ELR (cell line): ENCODE measurements around the gene HDGFL2.

Experiments used
- DNase-seq: peaks from one replicate; pipeline ENCODE4 v3.0.0-alpha.2; 2015; ENCODE audit warnings: low read depth

Gene HDGFL2

DNA sequence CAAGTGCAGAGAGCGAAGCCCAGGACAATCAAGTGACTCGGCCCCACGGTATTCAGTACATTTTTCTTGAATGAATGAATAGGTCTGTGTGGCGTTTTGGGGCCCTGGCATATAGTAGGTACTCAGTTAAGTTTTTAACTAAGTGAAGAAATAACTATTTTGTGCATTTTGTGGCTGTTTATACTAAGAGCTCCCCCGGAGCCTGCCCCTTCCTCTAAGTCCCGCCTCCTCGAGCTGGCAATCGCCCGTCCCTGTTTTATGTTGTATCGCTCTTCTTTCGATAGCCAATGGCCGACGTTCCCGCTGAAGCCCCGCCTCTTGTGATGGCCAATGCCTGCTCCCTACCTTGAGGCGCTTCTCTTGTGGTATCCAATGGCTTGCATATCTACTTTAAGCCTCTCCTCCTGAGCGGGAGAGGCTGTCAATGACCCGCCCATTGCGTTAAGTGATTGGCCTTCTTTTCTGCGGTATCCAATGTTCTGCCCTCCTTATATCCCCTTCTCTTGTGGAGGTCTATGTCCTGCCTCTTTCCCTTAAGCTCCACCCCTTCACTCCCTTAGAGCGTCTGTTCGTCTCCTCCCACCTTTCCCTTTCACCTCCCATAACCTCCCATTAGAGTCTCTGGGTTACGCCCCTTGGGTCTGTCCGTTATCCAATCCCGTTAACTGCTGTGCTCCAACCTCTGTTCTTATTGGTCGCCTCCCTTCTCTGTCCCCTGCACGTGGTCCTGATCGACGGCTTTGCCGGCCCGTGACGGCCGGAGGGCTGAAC, 509 bp upstream of the HDGFL2 start:
- peak; percentile 100 for DNase-seq

DNA sequence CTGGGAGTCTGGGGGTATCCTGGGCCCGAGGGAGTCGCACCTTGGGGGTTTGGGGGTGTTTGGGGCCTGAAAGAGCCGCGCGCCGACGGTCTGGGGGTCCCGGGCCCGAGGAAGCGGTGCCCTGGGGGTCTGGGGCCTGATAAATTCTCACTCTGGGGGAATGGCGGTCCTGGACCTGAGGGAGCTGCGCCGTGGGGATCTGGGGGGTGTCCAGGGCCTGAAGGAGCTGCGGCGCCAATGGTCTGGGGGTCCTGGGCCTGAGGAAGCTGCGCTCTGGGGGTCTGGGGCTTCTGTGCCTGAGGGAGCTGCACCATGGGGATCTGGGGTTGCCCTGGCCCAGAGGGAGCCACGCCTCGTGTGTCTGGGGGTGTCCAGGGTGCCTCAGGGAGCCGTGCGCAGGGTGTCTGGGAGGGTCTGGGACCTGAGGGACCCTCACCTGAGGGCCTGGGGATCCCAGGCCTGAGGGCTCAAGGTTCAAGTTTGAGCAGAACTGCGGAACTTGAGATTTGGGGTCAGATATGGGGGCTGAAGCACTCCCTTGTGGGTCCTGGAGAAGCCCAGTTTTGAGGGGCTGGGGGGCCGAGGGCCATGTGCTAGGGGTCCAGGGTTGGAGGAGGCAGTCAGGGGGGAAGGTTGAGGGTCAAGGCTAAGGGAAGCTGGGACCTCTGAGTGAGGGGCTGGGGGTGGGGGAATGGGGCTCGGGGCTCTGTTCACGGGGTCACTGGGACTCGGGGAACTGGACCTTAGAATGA, 1.1 kb downstream of the HDGFL2 start:
- no peak for DNase-seq

DNA sequence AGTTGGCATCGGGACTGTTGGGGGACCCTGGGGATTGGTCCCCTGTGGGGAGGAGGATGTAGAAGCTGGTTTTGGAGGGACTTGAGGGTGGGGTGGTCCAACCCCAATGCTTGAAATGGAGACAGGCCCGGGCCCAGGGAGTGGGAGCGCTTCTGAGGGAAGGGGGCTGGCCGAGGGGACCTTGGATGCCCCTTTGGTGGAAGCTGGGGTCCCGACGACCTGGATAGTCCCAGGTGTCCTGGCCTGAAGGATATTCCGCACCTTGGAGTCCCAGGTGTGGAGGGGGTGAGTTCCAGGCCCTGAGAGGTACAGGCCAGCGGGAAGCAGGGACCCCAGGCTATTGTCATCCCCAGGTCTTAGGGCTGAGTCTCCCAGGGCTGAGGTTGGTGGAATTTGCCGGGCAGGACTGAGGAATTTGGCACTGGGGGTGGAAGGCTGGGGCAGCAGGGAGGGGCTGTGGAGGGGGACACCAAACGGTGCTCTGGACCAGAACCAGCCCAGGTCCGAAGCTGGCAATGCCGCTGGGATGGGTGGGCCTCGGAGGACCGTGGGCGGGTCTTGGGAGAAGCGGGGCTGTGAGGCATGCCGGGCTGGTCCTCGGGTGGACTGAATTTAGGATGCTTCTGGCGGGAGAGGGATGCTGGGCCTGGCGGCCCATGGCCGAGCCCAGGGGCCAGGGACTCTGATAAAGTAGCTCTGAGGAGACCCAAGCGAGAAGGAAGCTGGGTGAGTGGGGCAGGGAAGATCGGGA, 1.8 kb downstream of the HDGFL2 start:
- DNase-seq, result peak; percentile 40

DNA sequence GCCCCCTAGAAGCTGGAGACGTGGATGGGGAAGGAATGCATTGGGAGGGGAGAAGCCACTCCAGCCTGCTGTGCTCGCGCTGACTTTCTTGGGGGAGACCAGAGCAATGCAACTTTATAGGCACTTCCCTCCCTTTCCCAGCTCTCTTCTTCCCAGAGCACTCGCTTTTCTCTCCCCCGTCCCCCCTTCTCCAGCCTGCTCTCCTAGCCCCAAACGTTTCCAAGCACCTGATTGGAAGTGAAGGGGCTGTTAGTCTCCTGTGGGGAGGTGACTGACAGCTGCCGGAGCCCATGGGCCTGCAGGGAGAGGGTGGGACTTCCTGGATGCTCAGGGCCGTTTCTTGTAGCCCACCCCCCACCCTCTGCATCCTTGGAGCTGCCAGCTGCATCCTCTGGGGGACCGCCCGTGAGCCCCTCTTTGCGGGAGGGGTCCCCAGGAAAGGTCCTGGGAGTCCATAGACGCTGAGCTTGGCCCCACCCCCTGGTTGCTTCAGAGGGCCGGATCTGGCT, 2.5 kb downstream of the HDGFL2 start:
- DNase-seq, result peak; percentile 77

DNA sequence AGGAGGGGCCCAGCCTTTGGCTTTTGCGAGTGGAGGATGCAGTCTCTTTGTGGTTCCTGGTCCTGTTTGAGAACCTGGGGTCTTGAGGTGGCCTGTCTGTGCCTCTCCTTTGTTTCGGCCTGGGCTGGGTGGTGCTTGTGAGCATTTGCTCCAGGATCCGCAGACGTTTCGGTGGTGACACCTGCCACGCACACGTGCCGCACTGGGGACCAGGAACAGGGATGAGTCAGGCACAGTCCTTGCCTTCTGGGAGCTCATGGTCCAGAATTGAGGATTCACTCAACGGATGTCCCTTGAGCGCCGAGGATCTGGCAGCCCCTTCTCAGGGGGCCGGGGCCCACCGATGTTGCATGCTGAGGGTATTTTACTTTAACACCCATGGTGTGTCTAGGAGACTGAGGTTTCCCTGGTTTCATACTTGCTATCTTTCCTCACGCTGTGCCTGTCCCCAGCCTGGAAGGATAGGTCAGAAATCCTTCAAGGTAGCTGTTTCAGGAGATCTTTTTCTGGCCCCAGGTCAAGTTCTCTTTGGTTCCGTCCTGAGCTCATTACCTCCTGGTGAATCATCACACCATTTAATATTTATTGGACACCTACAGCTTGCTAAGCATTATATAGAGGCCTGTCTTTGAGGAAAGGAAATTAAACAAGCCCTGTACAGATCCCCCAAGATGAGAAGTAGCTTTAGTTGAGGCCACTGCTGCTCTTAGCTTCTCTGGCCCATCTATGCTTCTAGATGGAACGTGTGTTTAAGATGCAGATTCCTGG, 5.1 kb downstream of the HDGFL2 start:
- DNase-seq, result no peak

DNA sequence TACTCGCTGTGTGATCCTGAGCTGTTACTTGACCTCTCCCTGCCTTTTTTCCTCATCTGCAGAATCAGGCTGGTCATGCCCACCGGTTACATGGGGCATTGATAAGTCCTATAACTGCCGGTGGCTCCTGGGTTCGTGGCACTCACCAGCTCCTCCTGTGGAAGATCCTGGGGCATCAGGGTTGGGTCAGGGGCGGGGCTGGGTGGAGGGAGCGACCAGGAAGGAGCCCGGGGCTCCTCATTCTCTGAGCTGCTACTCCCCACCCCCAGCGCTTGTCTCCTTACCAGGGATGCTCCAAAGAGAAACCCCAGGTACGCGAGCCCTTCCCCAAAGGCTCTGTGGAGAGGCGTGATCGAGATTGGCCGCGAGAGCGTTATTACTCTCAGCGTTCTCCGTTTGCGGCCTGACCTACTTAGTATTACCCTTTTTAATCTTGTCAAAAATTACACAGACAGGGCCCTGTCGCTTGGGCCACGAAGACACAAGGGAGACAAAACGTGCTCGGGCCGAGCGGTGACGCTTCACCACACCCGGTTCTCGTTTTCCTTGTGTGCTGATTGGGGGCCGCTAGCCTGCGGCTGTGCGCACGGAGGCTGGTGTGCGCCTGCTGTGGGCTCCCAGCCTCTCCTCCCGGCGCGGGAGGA, 10.7 kb downstream of the HDGFL2 start:
- DNase-seq, result no peak

DNA sequence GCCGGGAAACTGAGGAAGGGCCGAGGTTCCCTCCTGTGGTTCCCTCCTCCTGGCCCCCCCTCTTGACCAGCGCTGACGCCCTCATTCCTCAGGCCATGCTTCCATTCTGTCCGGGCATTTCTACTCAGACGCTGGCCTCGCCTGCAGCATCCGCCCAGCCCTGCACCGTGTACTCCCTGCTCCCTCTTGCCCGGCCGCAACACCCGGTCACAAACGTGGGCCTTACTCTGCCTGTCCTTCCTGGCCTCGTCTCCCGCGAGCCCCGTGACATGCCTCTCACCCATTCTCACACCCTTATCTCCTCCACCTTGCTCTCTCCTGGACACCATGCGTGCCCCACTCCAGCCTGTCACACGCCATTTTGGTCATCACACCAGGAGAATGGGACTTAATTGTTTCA, 11.3 kb downstream of the HDGFL2 start:
- DNase-seq, result no peak

DNA sequence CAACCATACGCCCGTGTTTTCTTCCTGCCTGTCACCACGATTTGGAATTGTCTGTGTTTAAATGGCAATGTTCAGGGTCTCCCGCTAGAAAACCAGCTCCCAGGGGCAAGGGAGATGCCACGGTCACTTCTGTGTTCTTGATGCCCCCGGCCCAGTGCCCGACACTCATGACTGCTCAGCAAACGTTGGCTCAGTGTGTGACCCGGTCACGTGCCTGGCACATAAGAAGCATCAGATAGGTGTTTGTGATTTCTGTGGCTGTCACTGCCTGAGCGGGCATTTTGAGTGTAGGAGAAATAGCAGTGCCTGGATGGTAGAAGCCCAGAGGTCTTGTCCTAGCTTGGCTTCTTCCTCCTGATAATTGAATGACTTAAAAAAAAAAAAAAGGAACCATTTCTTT, 15.5 kb downstream of the HDGFL2 start:
- DNase-seq, result no peak

DNA sequence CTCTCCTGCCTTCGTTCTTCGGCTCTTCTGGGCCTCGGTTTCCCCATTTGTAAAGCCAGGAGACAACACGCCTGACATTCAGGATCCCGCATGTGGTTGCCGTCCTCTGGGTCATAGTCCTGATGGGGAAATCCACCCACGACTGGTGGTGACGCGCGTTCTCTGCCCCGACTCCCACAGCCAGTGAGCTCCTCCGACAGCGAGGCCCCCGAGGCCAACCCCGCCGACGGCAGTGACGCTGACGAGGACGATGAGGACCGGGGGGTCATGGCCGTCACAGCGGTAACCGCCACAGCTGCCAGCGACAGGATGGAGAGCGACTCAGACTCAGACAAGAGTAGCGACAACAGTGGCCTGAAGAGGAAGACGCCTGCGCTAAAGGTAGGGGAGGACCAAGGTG, 16.4 kb downstream of the HDGFL2 start:
- DNase-seq, result no peak

DNA sequence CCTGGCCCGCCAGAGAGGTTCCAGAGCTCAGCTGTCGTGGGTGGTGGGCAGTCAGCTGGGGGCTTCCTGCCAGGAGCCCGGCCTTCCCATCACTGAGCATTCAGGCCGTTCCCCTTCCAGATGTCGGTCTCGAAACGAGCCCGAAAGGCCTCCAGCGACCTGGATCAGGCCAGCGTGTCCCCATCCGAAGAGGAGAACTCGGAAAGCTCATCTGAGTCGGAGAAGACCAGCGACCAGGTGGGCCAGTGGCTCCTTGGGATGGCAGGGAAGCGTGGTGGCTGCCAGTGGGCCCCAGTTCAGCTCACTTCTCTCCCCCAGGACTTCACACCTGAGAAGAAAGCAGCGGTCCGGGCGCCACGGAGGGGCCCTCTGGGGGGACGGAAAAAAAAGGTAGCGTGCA, 19.3 kb downstream of the HDGFL2 start:
- DNase-seq, result no peak

DNA sequence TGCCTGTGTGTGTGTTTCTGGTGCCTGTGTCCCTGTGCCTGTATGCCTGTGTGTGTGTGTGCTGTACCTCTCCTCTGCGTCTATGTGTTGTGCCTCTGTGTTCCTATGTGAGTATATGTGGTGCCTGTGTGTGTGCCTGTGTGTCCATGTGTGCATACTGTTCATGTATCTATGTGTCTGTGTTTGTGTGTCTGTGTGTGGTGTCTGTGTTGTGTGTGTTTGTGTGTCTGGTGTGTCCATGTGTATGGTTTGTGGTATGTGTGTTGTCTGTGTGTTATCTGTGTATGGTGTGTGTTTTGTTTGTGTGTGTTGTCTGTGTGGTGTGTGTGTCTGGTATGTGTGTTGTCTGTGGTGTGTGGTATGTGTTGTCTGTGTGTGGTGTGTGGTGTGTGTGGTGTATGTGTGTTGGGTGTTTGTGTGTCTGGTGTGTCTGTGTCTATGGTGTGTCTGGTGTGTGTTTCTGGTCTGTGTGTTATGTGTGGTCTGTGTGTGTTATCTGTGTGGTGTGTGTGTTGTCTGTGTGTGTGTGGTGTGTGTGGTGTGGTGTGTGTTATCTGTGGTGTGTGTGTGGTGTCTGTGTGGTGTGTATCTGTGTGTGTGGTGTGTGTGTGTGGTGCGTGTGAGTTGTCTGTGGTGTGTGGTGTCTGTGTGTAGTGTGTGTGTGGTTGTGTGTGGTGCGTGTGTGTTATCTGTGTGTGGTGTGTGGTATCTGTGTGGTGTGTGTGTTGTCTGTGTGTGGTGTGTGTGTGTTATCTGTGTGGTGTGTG, 20.4 kb downstream of the HDGFL2 start:
- DNase-seq, result no peak

DNA sequence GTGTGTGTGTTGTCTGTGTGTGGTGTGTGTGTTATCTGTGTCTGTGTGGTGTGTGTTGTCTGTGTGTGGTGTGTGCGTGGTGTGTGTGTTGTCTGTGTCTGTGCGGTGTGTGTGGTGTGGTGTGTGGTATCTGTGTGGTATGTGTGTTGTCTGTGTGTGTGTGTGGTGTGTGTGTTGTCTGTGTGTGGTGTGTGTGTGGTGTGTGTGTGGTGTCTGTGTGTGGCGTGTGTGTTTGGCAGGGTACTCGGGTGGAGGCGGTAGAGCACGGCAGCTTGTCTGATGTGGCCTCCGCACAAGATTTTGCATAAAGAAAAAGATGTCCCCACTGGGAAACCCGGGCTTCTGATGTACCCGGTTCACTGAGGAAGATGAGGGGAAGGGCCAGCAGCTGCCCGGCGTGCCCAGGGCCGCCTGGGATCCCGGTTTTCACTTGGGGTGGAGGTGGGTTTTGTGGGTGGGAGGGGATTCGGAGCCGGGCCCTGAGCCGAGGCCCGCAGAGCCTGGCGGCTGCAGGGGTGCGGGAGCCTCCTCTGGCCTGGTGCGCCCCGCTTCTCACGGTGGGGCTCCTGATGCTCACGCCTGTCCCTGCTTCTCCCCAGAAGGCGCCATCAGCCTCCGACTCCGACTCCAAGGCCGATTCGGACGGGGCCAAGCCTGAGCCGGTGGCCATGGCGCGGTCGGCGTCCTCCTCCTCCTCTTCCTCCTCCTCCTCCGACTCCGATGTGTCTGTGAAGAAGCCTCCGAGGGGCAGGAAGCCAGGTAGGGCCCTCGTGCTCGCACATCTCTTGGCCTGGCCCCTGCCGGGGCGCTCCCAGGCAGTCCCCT, 21.2 kb downstream of the HDGFL2 start:
- DNase-seq, result no peak

DNA sequence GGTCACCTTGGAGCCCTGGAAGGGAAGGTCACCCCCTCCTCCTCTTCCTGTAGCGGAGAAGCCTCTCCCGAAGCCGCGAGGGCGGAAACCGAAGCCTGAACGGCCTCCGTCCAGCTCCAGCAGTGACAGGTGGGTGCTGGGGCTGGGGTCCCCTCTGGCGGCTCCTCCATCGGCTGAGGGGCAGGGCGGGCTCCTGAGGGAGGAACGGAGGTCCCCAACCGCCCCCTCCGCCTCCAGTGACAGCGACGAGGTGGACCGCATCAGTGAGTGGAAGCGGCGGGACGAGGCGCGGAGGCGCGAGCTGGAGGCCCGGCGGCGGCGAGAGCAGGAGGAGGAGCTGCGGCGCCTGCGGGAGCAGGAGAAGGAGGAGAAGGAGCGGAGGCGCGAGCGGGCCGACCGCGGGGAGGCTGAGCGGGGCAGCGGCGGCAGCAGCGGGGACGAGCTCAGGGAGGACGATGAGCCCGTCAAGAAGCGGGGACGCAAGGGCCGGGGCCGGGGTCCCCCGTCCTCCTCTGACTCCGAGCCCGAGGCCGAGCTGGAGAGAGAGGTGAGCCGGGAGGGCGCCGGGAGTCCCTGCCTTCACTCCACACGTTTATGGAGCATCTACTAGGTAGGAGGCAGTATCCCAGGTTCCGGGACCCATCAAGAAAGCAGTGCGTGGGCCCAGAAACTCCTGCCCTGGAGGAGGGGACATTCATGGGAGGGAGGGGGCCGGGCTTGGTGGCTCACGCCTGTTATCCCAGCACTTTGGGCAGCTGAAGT, 22.0 kb downstream of the HDGFL2 start:
- DNase-seq, result no peak

DNA sequence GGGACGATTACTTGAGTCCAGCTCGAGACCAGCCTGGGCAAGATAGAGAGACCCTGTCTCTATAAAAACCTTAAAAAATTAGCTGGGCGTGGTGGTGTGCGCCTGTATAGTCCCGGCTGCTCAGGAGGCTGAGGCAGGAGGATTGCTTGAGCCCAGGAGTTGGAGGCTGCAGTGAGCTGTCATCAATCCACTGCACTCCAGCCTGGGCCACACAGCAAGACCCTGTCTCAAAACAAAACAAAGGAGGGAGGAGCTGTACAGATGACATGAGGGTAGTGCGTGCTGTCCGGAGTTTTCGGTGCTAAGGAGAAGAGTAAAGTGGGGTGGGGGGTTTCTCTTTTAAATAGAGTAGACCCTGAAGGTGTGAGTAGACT, 22.6 kb downstream of the HDGFL2 start:
- DNase-seq, result no peak

DNA sequence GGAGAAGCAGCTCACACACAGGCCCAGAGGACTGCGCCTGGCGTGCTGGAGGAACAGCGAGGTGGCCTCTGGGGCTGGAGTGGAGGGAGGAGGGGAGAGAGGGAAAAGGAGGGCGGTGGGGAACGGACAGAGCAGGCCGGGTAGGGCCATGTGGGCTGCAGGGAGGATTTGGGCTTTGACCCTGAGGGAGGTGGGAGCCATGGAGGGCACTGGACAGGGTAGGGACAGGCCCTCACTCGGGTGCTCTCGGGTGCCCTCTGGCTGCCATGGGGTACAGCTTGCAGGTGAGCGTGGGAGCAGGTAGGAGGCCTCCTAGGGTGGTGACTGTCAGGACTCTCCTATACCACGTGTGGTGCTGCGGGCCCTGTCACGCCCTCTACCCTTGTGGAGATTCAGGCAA, 23.4 kb downstream of the HDGFL2 start:
- no peak for DNase-seq

DNA sequence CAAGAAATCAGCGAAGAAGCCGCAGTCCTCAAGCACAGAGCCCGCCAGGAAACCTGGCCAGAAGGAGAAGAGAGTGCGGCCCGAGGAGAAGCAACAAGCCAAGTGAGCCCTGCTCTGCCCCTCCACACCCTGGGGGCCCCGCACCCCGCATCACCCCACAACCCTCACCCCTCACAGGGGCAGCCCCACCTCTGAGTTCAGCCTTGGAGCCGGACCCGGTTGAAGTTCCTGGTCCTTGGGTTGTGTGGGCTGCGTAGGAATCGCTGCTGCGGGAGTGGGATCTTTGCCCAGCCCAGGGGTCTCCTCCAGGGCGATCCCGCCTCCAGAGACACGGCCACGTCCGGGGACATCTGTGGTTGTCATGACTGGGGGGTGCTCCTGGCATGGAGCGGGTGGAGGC, 24.2 kb downstream of the HDGFL2 start:
- no peak for DNase-seq

DNA sequence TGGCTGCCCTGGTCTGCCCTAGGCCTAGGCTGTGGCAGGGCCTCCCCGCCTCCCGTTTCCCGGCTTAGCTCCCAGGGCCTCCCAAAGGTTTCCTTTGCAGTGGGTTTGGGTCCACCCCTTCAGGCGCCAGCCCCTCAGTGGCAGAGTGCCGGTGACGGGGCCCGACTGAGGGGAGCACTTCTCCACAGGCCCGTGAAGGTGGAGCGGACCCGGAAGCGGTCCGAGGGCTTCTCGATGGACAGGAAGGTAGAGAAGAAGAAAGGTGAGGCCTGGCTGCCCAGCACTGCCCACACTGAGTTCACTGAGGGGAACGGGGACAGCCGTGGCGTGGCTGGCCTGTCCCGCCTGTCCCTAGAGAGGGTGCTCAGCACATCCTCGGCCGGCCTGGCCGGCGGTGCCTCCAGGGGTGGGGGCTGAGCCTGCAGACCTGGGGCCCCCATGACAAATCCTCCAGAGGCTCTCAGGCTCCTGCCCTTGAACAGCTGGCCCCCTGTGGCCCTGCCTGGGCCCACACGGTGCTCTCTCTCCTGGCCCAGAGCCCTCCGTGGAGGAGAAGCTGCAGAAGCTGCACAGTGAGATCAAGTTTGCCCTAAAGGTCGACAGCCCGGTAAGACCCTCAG, 25.8 kb downstream of the HDGFL2 start:
- DNase-seq, result no peak

DNA sequence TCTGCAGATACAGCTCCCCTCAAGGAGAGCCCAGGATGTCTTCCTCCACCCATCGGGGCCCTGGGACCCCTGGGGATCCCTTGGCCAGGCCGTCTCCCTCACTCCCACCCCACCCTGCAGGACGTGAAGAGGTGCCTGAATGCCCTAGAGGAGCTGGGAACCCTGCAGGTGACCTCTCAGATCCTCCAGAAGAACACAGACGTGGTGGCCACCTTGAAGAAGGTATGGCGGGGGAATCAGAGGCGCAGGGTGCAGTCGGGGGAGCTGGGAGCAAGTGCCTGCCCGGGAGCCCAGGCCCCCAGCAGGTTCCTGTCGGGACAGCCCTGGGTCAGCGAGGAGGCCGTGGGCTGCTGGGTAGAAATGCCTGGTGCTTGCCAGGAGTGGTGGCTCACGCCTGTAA, 26.6 kb downstream of the HDGFL2 start:
- no peak for DNase-seq

DNA sequence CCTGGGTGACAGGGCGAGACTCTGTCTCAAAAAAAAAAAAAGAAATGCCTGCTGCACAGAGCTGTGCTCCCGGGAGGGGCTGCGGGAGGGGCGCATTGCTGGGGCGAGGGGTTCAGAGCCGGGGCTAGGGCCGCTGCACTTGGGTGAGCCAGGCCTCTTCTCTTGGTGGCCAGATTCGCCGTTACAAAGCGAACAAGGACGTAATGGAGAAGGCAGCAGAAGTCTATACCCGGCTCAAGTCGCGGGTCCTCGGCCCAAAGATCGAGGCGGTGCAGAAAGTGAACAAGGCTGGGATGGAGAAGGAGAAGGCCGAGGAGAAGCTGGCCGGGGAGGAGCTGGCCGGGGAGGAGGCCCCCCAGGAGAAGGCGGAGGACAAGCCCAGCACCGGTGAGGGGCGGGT, 27.2 kb downstream of the HDGFL2 start:
- DNase-seq, result no peak
